GM18907 (cell line): ENCODE measurements around the gene RGS7BP.

Experiments used
- ATAC-seq: cut with Tn5 transposase; IDR thresholded peaks from one replicate; pipeline ENCODE4 v1.9.1; 2021; ENCODE audit warnings: mild to moderate bottlenecking, moderate library complexity; ENCODE audit not compliant: unreplicated experiment

RGS7BP gene

DNA sequence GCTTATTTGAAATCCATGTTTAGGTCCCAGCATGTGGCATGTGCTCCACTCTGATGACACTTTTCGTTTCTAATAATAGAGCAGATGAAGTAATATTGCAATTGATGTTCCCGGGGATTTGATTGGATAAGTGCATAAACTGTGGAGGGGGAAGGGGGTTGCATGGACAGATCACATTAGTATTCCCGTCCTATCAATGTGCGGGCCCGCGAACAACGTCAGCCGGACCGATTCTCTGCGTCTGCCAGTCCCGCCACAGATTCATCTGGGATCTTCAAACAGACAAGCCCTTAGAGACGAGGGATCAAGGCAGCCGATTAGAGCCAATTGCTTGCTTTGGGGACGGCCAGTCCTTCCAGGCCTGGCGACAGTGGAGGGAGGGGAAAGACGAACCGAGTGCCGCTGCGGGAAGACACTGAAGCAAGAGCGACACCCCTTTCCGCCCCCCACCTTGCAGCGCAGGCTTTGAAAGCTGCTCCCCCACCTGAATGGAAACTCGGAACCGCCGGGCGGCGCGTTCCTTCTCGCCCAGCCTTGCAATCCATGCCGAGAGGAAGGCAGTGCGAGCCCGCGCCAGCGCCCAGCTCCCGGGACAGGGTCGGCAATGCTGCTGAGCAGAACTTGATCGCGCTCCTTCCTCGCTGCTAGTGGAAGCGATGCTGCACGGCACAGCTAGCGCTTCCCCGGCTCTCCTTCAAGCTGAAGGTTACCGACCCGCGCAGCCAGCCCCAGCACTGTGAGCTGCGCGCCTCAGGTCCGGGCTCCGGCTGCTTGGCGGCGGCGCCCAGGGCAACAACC lies at the start of gene RGS7BP:
Gene RGS7BP (plus strand): TSS at position 247 of the 798 bp plus-strand sequence. CDS start 610 bp downstream, outside the sequence.
- ATAC-seq: no peak

DNA sequence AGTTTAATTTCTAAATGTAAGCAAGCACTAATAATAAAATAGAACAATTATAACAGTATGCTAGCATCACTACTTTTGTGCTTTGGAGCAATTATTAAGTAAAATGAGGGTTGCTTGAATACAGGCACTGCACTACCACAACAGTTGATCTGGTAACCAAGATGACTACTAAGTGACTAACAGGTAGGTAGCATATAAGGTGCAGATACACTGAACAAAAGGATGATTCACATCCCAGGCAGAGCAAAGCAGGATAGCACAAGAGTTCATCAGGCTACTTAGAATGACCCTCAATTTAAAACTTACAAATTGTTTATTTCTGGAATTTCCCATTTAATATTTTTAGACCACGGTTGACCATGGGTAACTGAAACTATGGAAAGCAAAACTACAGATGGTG lies 48.0 kb upstream of the RGS7BP start:
- no peak for ATAC-seq

DNA sequence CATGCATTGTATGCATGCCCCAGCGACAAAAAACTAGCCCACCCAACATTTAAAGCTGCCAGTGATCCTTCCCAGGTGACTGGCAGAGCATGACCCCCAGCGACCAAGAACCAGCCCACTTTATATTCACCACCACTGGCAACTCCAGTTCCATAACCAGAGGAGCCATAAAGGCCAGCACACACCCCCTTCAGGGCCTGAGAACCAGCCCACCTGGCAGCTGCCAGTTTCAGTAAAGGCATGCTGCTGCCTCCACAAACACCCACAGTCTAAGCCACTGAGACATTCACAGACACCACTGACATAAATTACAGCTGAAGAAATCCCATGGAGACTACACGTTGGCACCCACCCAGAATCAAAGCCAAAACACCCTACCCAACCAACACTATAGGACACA lies 46.9 kb upstream of the RGS7BP start:
- ATAC-seq: no peak

DNA sequence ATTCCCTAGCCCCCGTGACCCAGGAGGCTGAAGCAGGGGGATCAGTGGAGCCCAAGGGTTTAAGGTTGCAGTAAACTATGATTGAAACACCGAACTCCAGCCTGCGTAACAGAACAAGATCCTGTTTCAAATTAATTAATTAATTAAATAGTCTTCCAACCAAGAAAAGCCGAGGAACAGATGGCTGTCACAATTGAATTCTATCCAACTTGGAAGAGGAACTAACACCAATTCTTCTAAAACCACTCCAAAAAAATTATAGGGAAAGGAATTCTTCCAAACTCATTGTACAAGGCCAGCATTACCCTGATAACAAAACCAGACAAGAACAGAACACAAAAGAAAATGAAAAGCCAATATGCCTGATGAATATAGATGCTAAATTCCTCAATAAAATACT lies 43.4 kb upstream of the RGS7BP start:
- no peak for ATAC-seq

DNA sequence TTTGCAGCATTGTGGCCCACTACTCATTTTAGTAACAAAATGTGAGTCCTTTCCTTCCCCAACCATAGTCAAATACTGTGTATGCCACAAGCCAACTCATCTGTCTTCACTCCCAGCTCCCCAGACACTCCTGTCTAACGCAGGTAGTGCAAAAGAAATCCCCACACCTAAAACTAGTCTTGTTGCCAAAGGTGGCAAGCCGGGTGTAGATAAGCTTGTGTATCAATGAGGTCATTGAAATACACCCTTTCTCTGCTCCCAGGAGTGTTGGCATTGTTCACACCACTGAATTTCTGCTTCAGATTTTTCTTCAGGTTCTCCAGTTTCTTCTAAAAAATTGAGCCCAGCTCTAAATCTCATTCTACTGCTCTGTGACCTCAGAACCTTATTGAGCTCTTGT lies 19.7 kb upstream of the RGS7BP start:
- no peak for ATAC-seq

DNA sequence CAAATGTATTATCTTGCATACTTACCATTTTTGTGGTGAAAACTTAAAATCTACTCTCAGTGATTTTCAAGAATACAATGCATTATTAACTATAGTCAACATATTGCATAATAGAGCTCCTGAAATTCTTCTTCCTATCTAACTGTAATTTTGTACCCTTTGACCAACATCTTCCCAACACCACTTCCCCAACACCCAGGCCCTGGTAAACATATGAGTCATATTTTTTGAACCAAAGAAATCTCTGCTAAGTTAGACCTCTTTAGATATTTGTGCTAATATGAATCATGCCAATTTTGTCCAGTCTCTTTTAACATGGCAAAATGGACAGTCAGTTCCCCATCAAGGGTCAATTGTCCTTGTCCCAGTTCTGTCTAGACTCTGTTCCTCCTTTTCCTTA lies 18.5 kb upstream of the RGS7BP start:
- no peak for ATAC-seq

DNA sequence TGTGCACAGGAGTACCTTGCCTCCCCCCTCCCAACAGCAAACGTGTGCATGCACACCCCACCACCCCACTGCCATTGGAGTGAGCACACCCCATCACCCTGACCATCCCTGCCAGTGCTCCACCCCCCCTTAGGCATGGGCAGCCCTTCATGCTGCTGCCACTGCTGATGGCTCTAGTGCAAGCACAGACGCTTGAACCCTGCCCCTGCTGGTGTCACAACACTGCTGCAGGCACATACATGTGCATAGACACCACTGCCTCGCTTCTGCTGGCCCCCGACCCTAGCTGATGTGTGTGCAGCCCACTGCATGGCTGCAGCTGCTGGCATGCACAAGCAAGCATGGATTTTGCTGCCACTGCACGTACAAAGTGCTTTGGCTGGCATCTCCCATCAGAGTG lies 16.0 kb upstream of the RGS7BP start:
- no peak for ATAC-seq

DNA sequence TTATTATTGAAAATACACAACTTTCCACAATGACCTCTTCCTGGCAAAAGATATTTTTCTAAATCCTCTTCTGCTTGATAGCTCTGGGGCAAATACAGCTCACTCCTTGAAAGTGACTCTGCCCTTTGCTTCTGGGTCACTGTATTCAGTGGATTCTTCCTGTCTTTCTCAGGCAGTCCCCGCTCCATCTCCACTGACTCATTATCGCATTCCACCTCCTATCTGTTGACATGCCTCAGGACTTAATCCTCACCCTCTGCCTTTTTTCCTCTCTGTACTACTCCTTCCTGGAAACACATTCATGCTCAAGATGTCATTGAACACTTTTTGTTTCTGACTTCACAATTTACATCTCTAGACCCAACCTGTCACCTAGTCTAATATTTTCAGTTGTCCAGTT lies 8.4 kb upstream of the RGS7BP start:
- no peak for ATAC-seq

DNA sequence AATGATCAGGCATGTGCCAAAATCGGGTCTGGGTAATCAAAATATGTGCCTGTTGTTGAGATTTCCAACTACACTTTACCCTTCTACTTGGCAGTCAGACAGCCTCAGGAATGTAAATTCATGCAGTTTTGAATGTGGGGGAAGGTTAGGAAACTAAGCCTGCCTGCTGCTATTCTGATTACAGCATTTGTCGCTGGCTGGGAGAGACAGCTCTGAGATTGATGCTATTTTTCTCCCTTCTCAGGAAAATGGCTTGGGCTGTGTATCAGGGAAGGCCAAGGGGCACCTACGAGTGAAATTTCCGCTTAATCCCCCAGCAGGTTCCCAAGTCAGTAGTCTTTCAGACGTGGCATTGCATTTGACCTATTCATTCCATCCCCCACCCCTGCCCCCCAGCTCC lies 3.6 kb upstream of the RGS7BP start:
- ATAC-seq: no peak

DNA sequence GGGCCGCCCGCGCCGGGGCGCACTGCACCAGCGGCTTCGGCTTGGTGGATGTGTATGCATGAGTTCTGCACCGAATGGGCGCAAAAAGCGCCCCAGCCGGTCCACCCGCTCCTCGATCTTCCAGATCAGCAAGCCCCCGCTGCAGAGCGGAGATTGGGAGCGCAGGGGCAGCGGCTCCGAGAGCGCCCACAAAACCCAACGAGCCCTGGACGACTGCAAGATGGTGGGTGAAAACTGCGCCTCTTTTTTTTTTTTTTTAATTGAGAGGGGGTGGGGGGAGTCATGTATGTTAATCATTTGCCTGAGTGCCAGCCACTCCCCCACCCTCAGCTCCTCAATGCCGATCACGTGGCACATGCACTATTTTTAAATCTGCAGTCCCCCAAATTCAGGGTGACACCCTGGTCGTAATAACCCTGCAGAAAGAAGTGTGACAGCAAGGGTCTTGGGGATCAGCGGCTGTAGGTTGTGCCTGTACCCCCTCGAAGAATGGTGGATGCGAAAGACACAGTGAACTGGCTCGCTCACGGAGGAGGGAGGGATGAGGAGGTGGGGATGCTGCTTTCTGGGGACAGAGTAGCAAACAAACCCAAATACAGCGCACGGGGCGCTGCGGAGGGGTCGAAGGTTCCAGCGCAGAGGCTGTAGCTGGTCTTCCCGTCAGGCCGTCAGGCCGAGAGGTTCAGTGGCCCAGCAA lies 900 bp downstream of the RGS7BP start:
- ATAC-seq: no peak

DNA sequence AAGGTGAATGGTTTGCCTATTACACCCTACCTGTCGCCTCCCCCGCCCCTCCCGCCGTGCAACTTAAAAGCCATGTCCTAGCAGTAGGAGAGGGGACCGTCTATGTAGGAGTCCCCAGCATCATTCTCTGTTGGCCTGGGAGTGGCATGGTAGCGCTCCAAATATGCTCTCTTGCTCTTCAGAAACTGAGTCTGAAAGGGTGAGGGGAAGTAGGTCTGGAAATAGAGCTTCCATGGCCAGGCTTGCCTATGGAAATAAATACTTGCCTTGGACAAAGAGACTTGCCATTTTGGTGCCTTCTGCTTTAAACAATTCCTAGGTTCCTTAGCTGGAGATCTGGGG lies 1.4 kb downstream of the RGS7BP start:
- ATAC-seq: no peak

DNA sequence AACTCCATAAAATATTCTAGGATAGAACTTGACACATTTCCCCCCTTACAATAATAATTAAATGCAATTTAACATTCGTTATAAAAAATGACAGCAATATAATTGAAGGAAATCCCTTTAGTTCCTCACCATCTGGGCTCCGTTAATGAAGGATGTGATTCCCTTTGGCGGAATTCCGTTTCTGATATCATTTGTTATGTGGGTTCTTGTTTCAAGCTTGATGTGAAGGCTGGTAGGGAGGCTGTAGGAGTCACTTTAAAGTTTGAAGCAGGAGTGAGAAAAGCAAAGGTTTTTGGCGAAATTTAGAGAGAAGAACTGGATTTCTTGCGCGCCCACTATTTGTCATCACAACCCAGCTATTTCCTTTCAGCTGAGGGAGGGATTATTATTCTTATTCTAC lies 4.0 kb downstream of the RGS7BP start:
- no peak for ATAC-seq

DNA sequence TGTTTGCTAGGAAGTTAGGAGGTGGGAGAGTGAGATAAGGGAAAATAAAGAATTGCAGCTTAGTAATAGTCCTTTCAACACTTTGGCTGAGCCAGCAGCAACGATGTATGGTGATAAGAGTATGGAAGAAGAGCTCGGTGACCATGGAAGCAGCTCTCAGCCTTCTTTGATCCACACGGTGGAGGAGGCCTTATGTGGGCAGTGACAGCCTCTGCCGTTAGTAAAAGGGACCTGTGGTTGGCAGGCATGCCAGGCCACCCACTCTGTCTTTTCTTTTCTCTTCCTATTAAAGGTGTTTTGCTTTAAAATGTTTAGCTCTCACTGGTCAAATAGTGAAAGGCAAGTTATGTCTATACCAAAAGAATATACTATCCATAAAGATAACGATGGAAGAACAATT lies 7.7 kb downstream of the RGS7BP start:
- ATAC-seq: no peak

DNA sequence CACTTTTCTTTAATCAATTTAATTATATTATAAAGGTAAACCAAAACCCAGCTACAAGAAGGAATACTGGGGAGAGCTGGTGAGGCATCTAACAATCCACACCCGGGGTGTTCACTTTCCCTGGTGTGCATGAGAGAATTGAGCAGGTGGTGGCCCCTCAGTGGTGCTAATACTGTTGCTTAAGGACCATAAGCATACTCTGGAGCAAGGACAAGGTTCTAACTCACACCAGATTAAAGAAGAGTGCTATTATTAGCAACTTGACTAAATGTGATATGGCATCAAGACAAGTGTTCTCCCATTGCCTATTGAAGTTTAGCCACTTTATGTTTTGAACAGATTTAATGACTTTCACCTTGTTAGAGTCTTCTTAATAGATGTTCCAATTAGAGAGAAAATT lies 8.8 kb downstream of the RGS7BP start:
- no peak for ATAC-seq

DNA sequence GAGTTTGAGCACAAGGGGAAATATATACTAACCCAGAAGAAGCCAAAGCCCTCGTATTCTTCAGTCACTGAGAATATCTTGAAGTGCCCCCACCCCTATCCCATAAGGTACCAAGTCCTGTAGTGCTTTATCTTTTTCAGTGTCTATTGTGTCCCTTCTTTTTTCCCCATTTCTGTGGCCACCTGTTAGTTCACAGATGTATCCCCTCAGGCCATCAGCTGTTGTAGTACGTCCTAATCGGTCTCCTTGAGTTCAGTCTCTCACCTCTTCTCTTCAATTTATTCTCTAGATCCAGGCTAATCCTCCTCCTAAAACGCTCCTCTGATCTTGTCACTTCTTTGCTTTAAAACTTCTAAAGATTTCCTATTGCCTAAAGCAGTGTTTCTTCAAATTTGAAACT lies 10.4 kb downstream of the RGS7BP start:
- no peak for ATAC-seq

DNA sequence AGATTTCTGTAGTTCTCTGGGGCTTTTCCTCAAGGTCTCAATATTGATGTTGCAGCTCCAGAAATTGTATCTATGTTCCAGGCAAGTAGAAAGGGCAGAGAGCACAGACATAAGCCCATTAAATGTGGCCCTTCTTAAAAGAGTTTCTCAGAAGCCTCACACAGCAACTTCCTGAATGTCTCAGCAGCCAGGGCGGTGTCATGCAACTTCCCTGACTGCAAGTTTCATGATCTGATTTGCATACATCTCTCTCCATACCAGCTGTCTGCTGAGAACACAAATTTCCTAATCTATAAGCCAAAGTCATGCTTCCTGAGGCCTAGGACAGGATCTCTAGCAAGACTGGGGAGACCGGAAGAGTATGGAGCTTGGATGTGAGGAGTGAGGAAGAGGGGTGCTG lies 13.0 kb downstream of the RGS7BP start:
- ATAC-seq: peak; percentile 90

DNA sequence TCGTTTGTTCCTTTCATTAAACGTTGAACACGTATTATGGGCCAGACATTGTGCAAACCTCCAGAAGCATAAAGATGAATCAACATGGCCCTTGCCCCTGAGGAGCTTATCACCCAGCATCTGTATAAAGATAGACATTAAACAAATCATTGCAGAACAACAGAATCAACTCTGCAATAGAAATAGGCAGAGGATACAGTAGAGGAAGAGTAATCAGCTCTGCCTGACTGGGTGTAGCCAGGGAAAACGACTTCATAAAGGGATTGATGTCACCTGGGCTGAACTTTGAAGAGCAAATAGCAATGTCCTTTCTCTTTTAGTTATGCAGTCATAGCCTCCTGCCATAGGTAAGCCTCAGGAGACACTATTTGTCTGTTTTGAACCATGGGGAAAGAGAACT lies 13.4 kb downstream of the RGS7BP start:
- ATAC-seq: no peak

DNA sequence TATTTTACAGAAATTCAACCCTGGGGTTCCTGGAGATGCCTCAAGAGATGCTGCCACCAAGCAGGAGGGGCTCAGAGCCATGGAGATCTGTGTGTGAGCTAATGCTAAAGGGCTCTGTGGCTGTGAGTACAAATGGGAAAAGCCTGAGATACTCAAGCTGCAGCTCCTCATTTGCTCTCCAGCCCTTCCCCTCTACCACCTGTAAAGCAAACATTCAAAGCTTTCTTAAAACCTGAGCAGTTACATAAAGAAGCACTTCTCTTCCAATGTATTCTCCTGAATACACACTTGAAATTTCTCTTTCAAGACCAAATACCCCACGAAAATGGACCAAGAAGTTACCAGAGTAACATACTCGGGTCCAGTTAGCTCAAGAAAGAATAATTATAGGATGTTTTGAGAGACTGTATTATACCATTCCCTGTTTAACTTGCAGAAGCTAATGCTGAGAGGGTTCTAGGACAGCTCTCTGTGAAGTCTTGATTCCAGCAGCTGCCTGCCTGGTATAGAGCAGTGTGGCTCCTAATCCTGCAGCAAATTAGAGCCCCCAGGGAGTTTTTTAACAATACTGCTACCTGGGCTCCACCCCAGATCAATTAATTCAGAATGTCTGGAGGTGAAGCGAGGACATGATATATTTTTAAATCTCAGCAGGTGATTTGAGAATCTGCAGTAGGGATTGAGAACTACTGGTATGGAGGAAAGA lies 21.1 kb downstream of the RGS7BP start:
- ATAC-seq: no peak

DNA sequence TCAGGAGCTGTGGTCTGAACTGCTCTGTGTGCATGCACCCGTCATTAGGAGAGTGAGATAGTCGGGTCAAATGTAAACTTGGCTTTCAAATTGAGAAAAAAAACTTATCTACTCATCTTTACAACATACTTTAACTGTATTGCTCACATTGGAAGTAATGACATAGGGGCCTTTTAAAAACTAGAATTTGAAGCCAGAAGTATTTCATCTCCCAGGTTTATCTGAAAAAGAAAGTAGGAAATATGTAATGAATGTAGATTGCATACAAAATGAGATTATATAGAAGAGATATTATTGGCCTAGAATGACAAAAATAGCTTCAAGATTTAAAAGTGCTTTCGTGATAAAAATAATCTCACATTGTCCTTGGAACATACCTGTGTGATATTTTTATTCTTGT lies 24.3 kb downstream of the RGS7BP start:
- ATAC-seq: no peak

DNA sequence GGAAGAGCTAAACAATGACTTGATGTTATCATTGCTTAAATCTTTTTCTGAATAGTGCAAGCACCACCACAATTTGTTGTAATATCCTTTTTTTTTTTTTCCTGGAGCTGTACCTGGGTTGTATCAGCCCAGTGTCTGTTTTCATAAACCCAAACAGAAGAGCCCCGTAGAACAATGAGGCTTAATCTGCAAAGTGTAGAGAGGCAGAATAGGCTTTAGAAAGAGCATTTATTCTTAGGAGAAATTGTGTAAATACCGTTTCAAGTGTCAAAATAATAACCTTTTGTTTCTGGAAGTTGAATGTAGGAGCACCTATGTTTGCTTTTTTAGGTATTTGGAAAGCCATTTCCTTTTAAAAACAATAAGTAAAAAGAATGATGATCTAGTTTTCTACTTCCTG lies 26.4 kb downstream of the RGS7BP start:
- no peak for ATAC-seq

DNA sequence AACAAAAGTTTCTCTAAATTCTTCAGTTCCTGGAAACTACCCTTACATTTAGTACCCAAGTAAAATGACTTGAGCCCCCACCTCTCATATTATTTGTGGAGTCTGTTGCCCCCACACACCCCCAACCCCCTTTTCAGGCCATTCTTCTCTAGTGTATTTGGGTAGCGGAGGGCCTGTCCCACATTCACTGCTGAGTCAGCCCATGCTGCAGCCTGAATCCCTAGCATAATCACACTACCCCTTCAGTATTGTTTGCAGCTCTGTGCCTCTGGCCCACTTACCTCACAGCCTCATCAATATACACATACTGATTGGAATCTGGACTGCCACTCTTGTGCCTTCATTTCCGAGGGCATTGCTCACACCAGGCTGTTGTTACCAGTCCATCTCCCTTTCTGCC lies 26.8 kb downstream of the RGS7BP start:
- ATAC-seq: no peak

DNA sequence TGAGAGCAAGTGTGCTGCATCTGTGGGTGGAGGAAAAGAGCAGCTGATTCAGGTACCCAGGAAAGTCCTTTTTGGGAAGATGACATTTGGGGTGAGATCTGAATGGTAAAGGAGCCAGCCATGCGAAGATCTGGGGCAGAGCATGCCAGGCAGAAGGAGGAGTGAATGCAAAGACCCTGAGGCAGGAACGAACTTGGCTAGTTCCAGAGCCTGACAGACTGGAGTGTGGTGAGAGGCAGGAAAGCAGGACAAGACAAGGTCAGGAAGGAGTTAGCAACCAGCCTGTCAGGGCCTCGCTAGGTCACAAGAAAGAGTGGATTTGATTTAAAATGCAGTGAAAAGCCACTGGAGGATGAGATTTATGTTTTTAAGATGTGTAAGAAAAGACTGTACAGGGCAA lies 28.2 kb downstream of the RGS7BP start:
- no peak for ATAC-seq
